ENCODE data around the gene ARHGAP28.
"Not testable (repeated sequence)": the region's sequence is repeated elsewhere in the genome, so short reads cannot be mapped to it uniquely, and the experiment has no call there.

ARHGAP28 gene

DNA sequence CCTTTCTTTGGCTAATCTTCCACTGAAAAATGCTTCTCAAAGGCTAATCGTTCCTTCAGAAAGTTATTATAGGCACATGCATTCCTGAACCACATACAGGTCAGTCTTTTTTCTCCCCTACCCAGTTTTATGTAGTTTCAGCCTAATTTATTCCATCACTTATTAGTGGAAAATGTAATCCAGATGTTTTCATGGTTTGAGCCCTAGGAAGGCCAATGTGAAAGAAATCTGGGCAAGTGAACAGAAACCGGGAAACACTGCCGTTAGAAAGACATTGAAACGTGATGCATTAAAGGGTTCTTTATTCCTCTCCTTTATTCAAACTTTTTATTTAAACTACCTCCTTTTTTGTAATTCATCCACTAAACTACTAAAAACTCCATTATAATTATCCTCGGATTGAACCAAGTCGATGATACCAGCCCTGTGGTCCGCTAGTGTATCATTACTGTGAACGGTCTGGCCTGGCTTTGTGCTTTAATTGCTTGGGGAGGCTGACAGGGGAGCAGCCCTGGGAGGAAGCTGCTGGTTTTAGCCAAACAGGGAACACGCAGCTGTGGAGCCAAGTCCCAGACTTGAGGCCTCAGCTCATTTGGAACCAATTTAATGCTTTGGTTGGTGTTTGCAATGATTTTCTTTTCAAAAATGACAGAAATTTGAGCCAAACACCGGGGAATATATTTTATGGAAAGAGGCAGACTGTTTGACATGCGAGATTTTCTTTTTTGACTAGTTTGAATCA, 149.2 kb downstream of the ARHGAP28 start:
- no peak for DNase-seq

DNA sequence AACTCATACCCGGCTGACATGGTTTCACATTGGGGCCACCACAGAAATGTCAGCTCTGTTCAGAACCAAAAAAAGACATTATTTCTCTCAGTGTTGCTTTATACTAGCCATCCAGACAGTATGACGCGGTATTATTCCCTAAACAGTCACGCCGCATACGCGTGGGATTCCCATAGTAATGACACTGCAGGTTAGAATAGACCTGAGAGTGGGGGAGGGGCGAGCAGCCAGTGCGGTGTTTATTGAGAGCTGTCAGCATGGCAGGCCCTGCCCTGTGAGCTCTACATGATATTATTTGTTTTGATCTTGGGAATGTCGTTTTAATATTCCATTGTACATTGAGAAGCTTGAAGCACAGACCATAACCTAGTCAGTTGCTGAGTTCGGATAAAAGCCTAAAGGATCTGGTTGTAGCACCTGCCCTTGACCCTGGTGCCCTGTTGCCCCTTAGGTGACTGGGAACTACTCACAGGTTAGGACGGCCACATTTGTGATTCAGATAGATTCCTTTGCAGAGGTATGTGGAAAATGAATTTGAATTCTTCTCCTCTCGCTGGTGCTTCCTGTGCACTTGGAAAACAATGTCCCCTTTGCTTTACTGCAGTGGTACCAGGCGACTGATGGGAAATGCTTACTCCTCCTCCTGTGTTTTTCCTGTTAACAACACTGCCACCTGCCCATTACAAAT, 150.1 kb downstream of the ARHGAP28 start:
- no peak for DNase-seq

DNA sequence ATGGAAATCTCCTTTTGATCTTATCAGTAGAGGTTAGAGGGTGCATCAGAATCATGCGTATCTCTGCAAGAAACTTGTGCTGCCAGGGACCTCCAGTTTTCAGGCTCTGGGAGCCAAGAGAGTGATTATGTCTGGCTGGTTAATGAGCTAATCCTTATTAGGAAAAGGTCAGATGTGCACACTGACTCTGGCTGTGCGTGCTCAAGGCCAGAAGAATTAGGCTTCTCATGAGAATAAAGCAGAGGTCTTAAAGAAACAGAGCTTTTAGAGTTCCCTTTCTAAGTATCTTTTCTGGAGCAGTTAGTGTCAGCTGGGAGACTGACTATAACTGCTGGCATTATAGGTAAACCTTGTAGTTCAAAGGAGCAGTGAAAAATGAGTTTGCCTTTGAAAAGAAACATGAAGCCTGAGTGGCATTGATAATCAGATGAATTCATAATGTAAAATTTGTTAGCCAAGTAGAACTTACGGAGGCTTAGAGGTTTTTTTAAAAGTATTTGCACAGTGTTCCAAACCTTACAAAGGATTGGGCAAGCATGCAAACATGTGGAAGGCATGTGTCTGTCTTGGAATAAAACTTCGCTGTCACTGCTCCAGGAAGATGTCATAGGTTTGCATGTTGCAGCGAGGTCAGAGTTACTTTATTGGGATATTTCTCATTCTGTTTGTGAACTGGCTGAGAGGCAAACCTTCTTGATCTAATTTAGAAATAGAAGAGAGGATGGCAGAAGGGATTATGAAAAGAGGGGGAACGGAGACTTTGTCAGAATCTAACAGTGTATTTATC, 151.7 kb downstream of the ARHGAP28 start:
- DNase-seq = no peak

DNA sequence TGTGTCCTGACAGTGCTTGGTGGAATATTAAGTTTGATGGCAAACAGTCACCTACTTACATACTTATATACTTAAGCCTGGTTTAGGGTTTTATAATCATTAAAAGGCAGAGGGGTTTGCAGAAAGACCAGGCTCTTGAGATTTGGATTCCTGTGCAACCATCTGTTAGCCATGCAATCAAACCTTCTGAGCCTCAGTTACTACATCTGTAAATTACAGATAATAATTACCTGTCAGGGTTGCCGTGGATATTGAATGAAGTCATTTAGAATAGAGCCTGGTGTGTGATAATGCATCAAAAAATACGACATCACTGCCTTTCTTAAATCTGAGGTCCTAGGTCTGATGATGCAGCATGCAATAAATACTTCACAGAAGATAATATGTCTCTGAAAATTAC, 152.9 kb downstream of the ARHGAP28 start:
- DNase-seq = no peak

DNA sequence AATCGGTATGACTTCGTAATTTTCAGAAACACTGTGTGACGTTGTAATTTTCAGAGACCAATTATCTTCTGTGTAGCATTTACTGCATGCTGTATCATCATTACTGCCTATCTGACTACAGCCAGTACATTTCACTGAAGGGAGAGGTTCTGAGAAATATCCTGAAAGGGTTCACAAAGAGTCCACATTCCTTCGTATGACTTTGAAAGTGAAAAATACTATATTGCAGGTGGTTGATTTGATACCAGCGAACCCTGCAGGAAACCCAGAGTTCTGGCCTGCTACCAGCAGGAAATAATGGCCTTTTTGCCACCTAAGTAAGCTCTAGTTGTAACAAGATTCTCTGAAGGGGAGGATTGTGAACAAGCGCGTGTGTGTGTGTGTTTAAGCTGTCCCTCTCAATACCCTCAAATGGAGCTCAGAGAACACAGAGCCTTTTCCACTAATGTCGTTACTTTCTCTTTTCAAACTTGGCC, 155.5 kb downstream of the ARHGAP28 start:
- no peak for DNase-seq

- no peak for DNase-seq
Measured at GRCh38 chr18:6885992-6886796, 156.7 kb downstream of the ARHGAP28 start.

DNA sequence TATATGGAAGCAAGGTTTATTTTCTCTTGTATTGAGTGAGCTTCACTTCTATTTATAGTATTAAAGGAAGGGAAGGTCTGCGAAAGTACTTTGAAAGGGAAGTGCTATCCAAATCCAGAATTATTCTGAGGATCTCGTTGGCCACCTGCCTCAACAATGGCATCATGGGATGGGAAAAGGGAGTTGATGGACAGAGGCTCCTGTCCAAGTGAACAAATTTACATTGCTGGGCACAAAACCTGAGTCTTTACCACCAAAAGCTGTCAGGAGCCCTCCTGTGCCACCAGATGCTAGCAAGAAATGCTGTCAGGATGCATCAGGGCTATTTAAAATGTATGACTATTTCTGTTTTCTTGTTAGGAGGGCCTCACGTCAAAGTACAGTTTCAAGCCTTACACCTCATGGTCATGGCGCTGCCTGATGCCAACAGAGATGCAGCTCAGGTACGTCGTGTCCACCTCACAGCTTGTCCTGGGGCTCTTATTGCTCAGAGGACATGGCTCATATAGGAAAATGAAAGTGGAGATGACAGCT, 157.3 kb downstream of the ARHGAP28 start:
- DNase-seq = no peak

- DNase-seq = no peak
Measured at GRCh38 chr18:6891788-6892187, 162.3 kb downstream of the ARHGAP28 start.

DNA sequence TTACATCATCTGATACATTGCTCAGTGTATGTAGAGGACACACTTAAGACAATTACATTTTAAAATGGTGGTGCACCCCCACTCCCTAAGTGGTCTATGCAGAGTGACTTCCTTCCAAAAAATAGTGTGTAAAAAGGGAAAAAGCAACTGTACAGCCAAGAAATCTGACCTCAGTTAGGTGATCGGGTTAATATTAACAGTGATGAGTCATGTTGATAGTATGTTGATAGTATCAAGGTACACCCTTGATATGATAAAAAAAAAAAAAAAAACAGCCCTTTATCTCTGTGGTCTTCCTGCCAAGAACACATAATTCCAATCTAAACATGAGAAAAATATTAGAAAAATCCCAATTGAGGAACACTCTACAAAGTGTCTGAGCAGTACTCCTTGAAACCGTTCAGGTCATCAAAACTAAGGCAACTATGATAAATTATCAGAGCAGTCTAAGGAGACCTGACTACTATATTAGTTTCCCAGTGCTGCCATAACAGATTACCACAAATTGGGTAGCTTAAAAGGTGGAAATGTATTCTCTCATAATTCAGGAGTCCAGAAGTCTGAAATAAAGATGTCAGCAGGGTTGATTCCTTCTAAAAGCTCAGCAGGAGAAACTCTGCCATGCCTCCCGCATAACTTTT, 171.9 kb downstream of the ARHGAP28 start:
- DNase-seq = no peak

DNA sequence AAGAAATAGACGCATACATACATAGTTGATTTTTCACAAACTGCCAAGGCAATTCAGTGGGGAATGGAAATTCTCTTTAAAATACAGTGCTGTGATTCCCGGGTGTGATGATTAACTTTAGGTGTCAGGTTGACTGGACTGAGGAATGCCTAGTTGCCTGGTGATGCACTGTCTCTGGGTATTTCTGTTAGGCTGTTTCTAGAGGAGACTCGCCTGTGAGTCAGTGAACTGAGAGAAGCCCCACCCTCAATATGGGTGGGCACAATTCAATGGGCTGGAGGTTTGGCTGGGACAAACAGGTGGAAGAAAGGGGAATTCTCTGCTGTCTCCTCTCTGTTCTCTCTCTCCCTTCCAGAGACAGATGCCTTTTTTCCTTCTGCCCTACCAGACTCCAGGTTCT, 187.6 kb downstream of the ARHGAP28 start:
- no peak for DNase-seq

GRCh38 chr18:6920099-6920955, 190.8 kb downstream of the ARHGAP28 start:
- DNase-seq = no peak

DNA sequence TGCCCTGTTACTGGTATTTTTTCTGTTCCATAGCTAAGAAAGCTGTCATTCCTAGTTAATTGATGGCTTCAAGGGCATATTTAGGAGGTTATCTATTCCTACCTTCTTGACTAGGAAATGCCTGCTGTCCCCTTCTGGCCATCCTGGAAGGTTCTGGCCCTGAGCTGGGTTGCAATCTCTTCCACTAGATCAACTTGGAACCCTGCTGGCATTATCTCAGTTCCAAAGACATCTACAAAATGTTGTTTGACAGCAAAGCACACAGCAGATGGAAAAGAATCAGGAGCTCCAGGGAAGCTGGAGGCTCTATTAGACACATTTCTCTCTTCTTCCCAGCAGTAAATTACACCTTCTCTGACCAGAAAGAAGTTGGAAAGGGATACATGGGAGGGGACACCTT, 192.1 kb downstream of the ARHGAP28 start:
- no peak for DNase-seq

DNA sequence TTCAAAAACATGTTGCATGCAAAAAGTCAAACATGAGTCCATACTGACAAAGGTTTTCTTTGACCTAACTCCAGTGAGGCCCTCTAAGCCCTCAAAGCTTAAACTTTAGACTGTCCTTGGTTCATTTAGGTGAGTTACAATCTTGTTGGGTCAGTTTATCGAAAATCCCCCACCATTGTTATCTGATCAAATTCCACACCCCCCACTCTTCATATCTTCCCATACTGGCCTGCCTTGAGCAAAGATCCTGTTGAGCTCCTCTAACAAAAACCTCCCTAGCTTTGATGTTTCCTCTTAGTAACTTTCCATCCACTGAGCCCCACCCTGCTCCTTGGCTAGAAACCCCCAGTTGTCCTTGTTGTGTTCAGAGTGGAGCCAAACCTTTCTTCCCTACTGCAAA, 193.7 kb downstream of the ARHGAP28 start:
- no peak for DNase-seq

GRCh38 chr18:6927153-6927552, 197.6 kb downstream of the ARHGAP28 start:
- DNase-seq = no peak

DNA sequence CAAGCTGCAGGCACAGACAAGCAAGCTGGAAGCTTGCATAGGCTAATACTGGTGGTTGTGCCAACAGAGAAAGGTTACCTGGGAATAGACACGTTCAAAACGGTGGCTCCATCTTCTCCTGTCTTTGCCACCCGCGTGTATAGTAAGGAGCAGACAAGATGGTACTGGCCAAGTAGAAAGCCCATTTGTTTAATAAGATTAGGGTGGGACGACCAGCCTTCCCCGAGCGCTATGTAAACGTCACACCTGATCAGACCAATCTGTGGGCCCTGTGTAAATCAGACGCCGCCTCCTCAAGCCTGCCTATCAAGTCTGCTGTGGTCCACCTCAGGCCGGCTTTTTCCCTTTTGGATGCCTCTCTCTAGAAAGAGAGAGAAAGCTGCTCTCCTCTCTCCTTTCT, 198.8 kb downstream of the ARHGAP28 start:
- no peak for DNase-seq

- no peak for DNase-seq
Measured at GRCh38 chr18:6929370-6930102, 200.0 kb downstream of the ARHGAP28 start.

- no peak for DNase-seq
Measured at GRCh38 chr18:6934859-6935258, 205.3 kb downstream of the ARHGAP28 start.

- DNase-seq = no peak
Measured at GRCh38 chr18:6938003-6938402, 208.5 kb downstream of the ARHGAP28 start.

GRCh38 chr18:6938403-6938802, 208.9 kb downstream of the ARHGAP28 start:
- not testable (repeated sequence) for DNase-seq

GRCh38 chr18:6939972-6940371, 210.5 kb downstream of the ARHGAP28 start:
- DNase-seq = no peak
